IPS-15b (cell line): Measurements from ENCODE around the gene EPB41L4A.

Experiments
- H3K27me3 ChIP-seq: one replicate; pipeline ENCODE4 v1.6.1; 2013; ENCODE audit warnings: low read length; ENCODE audit not compliant: control insufficient read depth, insufficient read depth
- H3K36me3 ChIP-seq: one replicate; pipeline ENCODE4 v1.6.1; 2013; ENCODE audit warnings: low read length; ENCODE audit not compliant: control insufficient read depth, insufficient read depth
- H3K4me1 ChIP-seq: one replicate; pipeline ENCODE4 v1.6.1; 2013; ENCODE audit warnings: mild to moderate bottlenecking, low read length; ENCODE audit not compliant: control insufficient read depth, insufficient read depth
- H3K4me3 ChIP-seq: one replicate; pipeline ENCODE4 v1.5.1; 2013; ENCODE audit warnings: low read depth, low read length
- H3K9ac ChIP-seq: one replicate; pipeline ENCODE4 v1.6.1; 2013; ENCODE audit warnings: low read depth, mild to moderate bottlenecking, low read length
- H3K9me3 ChIP-seq: one replicate; pipeline ENCODE4 v1.6.1; 2013; ENCODE audit warnings: mild to moderate bottlenecking, low read length; ENCODE audit not compliant: control insufficient read depth, insufficient read depth

The EPB41L4A gene

DNA sequence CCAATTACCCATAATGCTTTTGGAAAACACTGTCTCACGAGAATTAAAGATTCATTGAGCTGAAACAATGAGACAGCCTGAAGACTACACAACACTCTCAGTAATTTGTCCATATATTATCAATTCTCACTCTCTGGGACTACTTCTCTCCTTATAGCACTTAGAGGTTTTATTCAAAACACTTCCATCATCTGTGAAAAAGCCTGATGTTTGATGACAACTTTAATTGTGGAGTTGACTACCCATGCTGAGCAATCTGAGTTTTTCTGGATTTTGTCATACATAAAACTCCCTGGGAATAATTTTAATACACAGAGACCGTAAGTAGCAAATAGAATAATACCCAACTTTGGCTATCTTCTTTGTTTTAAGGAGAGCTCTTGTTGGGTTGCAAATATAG lies 305.5 kb downstream of the EPB41L4A start:
- H3K9ac ChIP-seq = no peak overlapping the region

More for the DNA sequence above, 305.5 kb downstream of the EPB41L4A start:
- Histone ChIP-seq H3K36me3 (no peaks in the 10 kb centered on the region), H3K27me3 (no peaks in the 10 kb centered on the region), H3K9me3 (no peaks in the 10 kb centered on the region), H3K4me3 (no peak overlapping the region), H3K4me1 (no peaks in the 10 kb centered on the region)
